Smooth muscle cell of the brain vasculature (primary cell): ENCODE results near the gene EGLN1.

Experiments used
- DNase-seq: peaks from one replicate; pipeline ENCODE4 v3.0.0-alpha.2; 2012; ENCODE audit warnings: low read depth, low spot score

The EGLN1 gene

DNA sequence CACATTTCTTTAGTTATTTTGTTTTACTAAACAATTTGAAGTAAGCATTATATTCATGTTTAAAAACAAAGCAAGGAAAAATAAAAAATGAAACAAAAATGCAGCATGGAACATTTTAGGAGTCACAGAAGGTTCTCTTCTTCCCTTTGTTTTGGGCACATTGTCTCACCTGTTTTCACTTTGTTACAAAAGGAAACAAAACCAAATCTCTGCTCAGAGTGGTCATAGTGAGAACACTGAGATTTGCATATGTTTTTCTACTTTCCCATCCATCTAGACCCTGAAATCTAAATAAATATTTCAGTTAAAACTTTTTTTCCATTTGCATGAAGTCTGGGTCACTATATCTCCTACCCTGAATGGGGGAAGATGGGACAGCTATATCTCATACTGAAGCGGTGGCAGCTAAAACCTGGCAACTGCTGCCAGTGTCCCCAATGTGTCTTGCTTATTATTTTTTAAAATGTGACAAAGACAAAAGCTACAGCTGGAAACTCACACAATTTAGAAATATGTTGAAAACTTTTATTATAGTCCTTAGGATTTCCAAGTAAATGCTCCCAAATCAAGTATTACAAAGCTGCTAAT lies 87.9 kb downstream of the EGLN1 start:
- no peak for DNase-seq

DNA sequence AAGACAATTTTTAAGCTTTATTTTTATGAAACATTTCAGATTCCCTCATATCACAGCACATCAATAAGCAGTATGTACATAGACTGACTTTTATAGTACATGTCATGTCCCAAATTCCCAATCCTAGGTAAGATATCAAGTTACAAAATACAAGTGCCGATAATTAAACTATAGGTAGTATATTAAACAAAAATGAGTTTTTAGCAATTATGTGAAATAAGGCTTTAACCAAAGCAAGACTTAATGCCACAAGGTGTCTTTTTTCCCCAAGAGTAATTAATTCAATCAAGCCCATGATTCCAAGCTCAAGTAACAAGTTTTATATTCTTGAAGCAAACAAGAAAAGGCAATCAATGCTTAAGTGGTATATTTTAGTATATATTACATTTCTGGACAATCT lies 89.3 kb downstream of the EGLN1 start:
- DNase-seq = no peak

DNA sequence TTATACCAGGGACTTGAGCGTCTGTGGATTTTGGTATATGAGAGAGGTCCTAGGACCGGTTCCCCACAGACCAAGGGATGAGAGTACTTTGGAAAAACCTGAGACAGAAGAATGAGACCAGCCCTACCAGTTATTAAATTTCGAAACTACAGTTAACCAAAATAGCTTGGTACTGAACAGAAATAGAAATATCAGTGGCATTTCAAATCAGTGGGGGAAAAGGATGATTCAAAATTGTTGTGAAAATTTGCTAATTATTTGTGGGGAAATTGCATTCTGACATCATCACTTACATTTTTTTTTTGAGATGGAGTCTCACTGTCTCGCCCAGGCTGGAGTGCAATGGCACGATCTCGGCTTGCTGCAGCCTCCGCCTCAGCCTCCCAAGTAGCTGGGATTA lies 92.6 kb downstream of the EGLN1 start:
- DNase-seq = no peak

DNA sequence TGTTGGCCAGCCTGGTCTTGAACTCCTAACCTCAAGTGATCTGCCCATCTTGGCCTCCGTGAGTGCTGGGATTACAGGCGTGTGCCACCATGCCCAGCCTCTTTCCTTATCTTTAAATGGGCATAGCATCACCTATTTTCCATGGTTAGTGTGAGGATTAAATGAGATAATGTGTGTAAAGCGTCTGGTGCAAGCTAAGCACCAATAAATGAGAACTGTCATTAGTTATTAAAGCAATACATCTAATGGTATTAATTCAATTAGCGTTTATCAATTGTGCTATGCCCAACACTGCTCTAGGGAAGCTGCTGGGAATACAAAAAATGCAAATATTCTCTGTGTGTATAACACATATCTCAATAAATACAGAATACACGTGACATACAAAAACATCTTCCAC lies 94.5 kb downstream of the EGLN1 start:
- DNase-seq = no peak

DNA sequence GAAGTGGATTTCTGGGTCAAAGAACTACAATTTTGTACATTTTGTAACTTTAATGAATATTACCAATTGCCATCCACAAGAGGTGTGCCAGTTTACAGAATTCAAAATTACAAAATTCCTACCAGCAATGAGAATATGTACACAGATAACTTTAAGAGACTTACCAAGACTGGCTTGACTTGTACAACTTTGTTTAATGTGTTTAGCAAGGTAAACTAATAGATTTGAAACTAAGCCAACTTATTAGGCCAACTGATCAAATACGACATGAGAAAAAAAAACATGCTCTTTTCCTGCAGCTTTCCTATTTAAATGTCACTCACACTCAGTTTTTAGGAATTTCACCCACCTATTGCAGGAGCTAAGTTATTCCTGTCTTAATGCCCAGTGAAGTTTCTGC lies 95.8 kb downstream of the EGLN1 start:
- DNase-seq = no peak

DNA sequence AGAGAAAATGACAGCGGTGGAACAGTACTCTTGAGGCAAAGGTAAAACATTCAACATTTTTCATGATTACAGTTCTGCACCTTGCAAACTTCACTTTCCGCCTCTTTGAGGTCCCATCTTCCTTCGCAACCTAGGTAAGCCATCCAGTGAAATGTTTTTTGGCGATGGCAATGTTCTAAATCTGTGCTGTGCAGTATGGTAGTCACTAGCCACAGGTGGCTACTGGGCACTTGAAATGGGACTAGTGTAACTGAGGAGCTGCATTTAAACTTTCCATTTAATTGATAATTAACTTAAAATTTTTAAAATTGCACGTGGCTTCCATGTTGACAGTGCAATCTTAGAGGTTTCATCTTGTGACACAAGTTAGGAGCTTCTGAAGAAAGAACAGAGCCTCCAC lies 97.4 kb downstream of the EGLN1 start:
- no peak for DNase-seq

DNA sequence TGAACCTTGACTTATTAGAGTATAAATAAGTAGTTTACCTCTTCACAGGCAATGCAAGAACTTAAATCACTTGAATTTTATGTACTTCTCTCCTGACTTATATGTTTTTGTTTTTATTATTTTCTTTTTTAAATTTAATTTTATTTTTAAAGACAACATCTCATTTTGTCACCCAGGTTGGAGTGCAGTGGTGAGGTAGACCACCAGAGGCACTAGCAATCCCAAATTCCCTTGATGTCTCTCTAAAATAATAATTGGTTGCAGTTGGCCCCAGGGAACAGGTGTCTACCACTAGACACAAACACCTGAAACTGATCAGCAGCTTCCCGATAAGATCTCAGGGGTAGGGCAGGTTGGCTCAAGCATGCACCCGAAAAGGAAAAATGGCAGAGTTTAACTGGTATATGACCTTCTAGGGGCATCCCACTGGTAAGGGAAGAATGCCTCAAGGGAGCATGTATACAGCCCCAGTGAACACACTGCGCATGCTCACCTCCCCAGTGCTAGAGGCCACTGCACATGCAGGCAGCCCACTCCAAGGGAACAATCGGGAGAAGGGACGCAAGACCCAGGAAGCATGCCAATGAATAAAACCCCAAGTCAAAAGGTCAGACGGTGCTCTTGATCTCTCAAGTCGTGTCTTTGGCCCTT lies 99.1 kb downstream of the EGLN1 start:
- DNase-seq = no peak

DNA sequence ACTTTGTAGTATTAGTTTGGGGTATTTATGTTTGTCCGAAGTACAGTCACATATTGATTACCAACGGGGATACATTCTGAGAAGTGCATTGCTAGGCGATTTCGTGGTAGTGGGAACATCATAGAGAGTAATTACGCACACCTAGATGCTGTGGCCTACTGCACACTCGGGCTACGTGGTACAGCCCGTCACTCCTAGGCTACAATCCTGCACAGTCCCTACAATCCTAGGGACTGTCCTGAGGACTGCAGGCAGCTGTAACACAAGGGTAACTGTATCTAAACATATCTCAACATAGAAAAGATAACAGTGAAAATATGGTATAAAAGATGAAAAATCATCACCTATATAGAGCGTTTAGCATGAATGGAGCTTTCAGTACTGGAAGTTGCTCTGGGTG lies 103.0 kb downstream of the EGLN1 start:
- DNase-seq = no peak

DNA sequence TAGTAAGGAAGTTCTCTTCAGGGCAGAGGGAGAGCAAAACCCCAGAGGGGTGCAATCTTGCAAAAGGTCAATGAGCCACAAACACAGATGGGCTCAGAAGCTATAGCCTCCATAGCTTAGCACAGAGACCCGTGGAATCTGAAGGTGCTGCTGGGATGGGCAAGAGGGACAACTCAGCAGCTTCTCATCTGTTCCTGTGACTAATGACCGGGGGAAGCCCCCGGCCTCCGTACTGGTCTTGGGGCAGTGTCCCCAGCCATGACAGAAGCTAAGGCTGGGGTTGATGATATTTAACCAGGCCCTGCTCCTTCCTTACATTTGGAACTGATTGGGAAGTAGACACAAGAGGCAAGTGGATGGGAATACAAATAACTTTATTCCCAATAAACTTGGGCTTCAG lies 103.5 kb downstream of the EGLN1 start:
- no peak for DNase-seq

DNA sequence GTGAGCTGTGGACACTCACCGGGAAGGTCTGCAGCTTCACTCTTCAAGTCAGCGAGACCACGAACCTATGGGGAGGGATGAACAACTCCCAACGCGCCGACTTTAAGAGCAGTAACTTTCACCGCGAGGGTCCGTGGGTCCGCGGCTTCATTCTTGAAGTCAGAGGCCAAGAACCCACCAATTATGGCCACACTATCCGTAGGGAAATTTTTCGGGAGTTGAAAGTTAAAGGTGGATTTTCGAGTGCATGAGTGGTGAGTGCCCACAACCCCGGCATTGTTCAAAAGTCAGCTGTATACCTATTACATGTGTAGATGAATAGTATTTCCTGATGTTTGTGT lies 104.1 kb downstream of the EGLN1 start:
- no peak for DNase-seq

DNA sequence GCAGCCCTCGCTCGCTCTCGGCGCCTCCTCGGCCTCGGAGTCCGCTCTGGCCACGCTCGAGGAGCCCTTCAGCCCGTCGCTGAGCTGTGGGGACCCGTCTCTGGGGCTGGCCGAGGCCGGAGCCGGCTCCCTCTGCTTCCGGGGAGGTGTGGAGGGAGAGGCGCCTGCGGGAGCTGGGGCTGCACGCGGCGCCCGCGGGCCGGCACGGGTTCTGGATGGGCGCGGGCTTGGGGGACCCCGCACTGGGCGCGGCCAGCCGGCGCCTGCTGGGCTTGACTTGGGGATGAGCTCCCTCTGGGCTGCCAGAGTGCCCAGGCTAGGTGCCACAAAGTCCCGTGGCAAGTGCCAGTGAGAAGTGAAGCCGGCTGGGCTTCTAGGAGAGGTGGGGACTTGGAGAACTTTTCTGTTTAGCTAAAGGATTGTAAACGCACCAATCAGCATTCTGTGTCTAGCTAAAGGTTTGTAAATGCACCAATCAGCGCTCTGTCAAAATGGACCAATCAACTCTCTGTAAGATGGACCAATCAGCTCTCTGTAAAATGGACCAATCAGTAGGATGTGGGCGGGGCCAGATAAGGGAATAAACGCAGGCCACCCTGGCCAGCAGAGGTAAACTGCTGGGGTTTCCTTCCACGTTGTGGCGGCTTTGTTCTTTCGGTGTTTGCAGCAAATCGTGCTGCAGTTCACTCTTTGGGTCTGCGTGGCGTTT lies 104.6 kb downstream of the EGLN1 start:
- DNase-seq = no peak

DNA sequence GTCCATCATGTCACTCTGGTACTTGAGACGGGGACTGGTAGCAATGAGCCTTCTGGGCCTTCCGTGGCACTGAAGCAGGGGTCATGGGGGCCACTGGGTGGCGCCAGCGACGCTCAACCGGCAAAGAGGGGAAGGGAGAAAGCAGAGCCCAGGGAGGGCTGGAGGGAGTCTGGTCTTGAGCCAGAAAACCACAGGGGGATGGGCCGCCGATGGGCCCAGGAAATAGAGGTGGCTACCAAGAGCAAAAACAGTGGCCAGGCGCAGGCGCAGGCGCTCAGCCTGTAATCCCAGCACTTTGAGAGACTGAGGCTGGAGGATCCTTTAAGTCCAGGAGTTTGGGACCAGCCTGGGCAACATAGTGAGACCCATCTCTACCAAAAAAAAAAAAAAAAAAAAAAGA lies 106.2 kb downstream of the EGLN1 start:
- no peak for DNase-seq
